HG03558 (cell line): ENCODE data around the gene KLHL26.

Experiments used
- ATAC-seq: cut with Tn5 transposase; IDR thresholded peaks from one replicate; pipeline ENCODE4 v1.9.1; 2021; ENCODE audit warnings: moderate number of reproducible peaks; ENCODE audit not compliant: unreplicated experiment; ENCODE audit errors: extremely low read depth

The KLHL26 gene

DNA sequence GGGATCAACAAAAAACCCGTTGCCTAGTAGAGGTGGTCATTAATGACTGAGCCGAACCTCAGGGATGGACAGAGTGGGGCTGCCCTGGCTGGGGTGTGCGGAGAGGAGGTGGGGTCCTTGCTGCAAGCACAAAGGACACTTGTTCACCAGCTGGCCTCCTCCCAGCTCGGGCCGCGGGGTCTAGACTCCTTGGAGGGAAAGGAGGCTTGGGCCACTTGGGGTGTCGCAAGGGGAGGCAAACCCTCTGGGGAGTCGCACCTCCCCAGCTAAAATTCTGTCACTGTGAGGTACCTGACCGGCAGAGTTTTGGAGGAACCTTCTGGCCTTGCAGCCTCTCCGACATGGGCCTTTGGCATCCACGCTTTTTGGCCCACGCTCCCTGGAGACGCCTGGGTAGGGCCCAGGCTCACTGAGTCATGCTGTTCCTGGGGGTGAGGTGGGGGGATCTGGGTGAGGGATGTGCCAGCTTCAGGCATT lies 8.2 kb downstream of the KLHL26 start:
- no peak for ATAC-seq

DNA sequence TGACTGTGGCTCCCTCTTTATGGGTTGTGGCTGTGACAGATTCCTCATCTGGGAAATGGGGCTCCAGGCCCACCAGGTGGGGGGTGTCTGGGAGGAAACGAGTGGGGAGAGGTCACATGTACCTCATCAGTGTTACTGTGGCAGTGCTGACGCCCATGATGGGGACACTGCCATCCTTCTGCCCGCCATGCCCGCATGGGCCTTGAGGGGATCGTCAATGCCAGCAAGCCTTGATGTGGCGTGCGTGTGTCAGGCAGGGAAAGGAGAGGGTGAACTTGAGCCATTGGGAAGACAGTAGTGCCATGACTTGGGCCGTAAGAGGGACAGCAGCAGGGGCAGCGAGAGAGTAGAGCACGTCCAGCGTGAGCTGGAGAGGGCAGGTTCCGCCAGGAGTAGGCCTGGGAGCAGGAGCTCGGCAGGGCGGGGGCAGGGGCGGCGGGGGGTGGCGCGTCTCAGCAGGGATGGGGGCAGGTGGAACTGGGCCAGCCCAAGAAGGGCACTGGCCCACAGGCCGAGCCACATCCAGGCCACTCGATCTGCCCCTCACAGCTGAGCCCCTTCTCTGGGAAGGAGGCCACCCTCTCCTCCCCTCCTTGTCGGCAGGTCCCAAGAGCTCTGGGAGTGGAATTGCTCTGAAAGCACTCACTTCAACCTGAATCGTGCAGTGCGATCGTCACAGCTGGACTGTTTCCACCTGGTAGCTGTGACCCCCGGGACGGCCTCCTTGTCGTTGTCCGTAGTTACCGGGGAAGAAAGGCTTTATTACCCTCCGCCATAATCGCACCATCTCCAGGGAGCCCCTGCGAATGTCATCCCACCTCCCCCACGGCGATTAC lies 9.9 kb downstream of the KLHL26 start:
- ATAC-seq: no peak

DNA sequence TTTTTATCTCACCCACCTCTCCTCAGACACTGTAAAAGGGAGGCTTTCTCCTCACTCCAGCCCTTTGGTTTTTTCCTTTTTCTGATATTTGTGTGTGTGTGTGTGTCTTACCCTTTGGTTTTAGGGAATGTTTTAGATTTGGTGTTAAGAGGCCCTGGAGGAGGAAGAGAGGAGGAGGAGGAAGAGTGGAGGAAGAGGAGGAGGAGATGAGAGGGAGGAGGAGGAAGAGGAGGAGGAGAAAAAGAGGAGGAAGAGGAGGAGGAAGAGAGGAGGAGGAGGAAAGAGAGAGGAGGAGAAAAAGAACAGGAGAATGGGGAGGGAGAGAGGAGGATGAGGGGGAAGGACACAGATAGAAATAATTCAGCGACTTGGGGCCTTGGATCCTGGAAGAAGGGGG lies 10.5 kb downstream of the KLHL26 start:
- ATAC-seq: no peak

DNA sequence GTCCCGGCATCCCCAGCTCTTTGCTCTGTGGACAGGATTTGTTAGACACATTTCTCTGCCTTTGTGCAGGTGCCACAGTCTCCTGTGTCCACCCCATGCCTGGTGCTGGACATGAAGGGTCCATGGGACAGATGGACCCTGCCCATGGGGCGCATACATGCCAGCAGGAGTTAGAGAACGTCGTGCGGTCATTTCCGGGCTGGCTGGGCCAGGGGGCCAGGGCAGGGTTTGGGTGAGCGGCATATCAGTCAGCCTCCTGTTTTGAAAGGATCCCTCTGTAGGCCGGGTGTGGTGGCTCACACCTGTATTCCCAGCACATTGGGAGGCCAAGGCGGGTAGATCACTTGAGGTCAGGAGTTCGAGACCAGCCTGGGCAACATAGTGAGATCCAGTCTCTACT lies 11.0 kb downstream of the KLHL26 start:
- no peak for ATAC-seq

DNA sequence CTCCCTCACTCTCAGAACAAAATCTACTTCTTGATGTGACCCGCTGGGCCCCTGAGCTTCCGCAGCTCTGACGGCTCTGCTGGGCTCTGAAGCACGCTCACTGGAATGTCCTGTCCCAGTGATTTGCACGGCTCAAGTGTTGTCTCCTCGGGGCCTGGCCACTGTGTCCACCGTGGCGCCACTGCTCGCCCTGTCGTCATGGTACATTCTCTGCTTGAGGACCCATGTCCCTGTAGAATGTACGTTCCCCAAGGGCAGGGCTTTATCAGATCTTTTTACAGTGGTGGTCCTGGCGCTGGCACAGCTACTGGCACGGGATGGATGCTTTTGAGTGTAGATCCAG lies 12.1 kb downstream of the KLHL26 start:
- ATAC-seq: no peak

DNA sequence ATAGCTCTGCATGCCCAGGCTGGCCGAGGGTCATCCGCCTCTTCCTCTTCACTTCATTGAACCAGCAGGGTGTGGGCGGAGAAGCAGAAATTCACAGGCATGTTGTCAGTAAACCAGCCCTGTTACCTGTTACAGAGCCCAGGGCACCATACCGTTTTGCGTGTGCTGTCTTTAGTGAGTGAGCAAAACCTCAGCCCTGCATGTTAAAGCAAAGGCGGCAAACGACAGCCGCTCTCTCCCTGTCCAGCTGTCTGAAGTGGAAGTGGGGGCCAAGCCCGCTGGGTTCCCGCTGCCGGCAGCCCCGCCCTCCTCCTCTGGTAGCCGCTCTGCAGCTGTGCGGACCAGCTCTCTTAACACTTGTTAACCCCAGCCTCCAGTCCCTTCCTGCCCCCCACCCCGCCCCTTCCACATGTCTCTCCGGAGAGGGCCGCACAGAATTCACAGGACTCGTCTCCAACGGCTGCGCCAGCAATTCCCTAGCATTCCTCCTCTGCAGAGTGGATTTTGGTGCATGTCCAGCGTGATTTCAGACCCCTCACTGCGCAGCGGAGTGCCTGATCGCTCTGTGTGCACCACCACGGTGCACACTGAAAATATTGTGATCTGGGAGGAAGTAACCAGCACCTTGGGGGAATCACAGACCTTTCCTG lies 12.7 kb downstream of the KLHL26 start:
- no peak for ATAC-seq

DNA sequence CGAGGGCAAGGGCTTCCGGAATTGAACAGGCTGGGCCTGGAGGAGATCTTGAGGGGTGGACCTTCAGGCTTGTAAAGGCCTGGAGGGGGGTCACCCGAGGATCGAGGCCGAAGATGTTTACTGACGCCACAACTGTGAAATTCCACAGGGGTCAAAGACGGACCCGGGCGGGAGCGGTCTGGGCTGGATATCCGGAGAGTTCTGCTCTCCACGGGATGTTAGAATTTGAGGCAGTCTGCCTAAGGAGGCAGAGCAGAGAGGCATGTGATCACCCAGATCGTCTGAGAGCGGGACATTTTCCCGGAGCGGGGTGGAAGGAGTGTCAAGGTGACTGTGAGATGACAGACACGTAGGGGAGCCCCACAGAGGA lies 13.2 kb downstream of the KLHL26 start:
- no peak for ATAC-seq

DNA sequence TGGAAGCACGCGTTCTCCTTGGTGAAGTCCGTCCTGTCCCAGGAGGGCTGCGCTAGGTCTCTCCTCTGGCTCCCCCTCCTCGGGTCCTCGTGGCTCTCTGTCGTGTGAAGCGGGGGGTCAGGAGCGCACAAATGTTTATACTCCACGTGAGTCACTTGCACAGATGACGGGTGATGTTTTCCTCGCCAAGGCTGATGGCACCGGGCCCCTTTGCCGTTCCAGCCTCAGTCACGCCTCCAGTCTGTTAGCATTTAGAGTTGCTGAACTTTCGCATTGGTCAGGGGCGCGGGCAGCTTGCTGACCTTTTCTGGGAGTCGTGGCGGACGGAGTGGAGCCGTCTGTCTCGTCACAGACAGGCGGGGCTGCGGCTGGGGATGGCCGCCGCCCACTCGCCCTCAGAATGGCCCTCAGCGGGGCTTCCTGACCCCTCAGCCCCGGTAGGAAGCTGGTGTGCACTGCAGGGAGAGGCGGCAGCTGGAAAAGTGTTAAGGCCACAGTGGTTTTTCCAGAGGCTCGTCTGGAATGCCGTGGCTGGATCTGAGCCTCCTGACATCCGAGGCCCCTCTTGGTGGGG lies 13.7 kb downstream of the KLHL26 start:
- ATAC-seq: no peak

DNA sequence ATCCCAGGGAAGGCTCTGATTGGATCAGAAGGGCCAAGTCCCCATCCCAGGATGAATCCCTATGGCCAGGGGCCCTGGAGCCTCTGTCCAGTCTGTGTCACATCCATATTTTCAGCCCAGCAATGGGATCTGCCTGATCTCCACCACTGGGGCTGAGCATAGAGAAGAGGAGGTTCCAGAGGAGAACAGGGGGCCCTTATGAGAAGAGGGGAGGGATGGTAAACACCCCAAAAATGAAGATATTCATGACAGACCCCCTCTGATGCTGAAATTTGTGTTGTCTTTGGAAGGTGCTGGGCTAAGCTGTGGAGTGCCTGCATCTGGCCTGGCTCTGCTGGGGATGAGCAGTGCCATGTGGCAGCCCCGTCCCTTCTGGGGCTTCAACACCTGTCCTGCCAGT lies 14.5 kb downstream of the KLHL26 start:
- ATAC-seq: no peak

DNA sequence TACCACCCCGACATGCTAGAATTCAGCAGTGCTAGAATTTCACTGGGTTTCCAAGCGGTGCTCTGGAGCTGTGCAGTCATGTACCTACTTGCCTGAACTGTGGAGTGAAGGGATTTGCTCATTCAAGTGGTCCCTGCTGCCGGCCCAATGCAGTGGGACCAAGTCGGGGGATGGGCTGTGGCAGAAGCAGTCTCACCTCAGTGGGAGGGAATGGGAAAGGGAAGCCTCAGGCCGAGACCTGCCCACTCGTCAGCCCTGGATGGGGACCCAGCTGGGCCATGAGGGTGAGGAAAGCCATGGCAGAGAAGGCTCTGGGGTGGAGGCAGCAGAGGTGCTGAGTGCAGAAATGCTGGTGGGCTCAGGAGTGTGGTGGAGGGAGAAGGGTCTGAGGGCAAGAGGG lies 14.9 kb downstream of the KLHL26 start:
- ATAC-seq: no peak

DNA sequence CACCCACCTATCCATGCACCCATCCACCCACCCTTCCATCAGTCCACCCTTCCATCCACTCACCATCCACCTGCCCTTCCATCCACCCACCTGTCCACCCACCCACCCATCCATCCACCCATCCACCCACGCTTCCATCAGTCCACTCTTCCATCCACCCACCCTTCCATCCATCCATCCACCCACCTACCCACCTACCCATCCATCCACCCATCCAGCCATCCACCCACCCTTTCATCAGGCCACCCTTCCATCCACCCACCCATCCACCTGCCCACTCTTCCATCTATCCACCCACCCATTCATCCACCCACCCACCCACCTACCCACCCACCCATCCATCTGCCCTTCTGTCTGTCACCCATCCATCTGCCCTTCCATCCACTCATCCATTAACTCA lies 17.0 kb downstream of the KLHL26 start:
- ATAC-seq: no peak

DNA sequence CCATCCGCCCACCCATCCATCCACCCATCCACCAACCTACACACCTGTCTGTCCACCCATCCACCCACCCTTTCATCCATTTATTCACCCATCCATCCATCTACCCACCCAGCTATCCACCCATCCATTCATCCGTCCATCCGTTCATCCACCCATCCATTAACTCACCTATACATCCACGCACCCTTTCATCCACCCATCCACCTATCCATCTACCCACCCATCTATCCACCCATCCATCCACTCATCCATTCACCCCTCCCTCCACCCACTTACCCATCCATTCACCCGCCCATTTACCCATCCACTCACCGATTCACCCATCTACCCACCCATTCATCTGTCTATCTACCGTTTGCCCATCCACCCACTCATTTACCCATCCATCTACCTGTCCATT lies 17.6 kb downstream of the KLHL26 start:
- ATAC-seq: no peak

DNA sequence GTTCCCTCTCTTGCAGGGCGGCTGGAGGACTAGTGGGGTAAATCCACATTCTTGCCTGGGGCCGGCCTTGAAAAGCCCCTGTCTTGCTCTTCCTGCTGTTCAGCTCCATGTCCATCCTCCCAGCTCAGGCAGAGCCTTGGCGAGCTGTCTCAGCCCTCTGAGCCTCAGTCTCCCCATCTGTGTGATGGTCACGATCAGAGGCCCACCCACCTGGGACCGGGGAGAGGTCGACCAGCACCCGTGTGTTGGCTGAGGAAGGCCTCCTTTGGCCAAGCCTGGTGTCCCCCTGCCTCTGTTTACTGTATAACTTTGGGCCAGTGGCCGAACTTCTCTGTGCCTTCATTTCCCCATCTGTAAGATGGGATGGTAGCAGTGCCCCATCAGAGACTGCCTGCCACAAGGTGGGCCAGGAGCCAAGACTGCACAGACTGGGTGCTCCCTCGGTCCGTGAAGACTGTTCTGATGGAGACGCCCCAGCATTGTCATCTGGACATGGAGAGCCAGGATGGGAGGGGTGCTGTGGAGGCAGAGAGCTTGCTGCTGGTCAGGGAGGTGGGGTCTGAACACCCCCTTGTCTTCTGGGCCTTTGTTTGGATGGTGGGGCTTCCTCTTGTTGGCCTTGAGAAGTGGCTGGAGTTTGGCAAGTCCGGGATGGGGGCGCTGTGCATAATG lies 18.5 kb downstream of the KLHL26 start:
- no peak for ATAC-seq

DNA sequence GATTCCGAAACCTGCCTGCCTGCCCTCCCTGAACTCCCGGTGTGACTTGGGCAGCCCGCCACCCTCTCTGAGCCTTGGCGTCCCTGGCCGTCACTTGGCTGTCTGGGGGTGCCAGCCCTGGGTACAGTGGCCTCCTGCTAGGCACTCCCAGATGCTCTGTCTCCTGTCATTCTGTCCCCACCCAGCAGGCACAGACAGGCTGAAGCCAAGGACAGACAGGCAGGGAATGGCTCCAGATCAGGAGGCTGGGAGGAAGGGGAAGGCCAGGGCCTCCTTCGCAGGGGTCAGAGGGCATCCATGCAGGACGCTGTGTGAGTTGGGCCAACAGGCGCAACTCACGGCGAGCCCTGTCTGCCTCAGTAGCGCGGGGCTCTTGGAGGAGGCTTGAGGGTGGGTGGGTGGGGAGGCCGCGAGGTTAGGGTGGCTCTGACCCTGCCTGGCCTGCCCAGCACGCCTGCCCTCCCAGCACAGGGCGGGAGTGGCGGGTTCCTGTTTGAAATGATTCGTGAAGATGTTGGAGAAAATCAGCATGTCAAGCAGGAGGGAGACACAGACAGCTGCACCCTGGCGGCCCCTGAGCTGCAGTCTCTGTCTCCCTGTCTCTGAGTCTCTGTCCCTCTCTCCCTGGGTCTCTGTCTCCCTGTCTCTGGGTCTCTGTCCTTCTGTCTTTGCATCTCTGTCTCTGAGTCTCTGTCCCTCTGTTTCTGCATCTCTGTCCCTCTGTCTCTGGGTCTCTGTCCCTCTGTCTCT lies 19.7 kb downstream of the KLHL26 start:
- ATAC-seq: no peak

DNA sequence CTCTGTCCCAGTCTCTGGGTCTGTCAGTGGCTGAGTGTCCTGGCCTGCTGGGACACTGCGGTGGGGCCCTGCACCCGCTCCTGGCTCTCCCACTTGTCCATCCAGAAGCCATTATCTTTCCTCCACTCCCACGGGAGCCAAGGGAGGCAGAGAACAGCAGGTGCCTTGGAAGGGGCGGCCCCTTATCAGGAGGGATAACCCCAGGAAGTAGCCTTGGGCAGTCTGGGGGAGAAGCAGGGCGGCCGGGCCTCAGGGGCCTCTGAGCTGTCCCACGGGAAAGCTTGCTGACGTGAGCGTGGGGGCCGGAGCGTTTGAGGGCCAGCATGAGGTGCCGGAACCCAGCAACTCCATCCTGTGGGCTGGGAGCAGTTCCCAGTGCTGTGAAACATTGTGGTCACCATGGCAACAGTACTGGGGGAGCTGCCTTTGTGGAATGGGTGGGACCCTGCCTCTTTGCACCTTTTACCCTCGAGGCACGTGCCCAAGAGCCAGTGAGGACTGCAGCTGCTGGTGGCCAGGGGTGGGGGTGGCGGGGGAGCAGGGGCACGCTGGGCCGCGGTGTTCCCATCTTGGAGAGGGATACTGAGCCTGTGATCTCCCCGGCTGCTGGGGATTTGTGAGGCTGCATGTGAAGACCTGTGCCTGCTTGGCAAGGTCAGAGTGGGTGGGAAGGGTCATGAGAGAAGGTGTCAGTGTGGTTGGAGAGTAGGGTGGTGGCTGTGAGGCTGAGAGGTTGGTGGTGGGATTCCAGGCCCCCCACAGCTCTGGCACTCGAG lies 20.9 kb downstream of the KLHL26 start:
- ATAC-seq: no peak

DNA sequence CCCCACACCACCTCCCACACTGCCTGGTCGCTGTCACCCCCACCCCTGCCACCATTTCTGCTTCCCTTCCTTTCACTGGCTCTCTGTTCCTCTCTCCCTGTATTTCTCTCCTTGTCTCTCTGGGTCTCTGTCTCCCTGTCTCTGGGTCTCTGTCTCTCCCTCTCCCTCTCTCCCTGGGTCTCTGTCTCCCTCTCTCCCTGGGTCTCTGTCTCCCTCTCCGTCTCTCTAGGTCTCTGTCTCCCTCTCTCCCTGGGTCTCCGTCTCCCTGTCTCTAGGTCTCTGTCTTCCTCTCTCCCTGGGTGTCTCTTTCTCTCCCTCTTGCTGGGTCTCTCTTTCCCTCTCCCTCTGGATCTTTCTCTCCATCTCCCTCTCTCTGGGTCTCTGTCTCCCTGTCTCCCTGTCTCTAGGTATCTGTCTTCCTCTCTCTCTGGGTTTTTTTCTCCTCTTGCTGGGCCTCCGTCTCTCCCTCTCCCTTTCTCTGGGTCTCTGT lies 21.6 kb downstream of the KLHL26 start:
- no peak for ATAC-seq

DNA sequence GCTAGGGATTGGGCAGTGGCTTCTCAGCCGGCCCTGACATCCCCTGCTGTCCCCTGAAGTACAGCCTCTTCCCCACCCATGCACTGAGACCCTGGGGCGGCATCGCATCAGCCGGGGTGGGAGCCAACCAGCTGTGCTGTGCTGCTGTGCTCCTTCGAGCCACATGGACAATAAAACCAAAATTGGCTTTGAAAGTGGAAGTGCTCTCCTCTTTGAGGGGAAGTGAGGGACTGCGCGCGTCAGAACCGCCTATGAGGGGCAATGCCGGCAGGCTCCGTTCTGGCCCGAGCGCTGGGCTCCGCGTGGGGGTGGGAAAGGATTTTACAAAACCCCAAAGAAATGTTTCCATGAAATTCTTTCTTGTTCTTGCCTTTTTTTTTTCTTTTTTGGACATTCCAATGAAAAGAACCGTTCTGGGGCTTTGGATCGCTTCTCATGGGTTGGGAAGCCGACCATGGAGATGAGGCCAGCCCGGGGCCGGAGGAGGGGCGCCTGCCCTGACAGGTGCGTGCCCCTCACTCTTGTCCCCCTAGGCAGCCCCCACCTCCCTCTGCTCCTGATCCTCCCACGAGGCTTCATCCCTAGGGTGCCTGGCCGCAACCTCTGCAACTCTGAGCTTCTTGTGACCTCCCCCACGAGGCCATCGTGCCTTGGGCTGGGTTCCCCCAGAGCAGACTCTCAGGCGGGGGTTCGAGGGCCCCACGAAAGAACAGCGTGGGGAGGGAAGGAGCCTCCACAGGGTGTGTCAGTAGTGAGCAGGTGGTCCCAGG lies 22.6 kb downstream of the KLHL26 start:
- no peak for ATAC-seq

DNA sequence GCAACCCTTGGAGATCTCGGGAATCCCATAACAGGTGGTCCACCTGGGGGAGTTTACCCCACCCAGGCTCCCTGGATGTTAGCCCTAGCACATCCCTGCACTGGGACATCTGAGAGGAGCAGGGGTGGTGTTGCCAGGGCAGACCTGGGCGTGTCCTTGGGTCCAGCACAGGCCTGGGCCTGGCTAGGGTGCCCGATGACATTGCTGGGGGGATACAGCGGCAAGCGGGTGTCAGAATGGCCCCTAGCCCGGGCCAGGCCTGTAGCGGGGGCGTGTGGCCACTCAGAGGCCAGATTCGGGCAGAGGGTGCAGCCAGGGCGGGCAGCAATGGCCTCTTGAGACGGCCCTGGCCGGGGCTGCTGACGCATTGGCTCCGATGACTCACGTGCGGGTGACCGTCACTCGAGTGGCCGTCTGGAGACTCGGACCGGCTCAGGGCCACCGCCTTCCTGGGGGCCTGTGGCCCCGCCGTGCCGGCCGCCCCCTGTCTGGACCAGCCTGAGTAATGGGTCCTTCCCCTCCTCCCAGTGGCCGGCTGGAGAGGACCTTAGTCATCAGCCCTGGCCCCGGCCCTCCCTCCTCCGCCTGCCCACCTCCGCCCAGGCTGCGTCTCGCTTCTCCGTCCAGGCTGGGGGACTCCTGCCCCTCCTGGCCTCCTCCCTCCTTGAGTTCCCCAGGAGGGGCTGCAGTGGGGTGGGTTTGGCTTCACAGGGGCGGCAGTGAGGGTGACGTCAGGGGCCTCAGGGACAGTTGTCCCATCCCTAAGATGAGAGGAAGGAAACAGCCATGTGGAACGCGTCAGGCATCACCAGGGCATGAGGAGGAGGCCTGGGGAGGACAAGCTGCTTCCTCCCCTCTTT lies 23.5 kb downstream of the KLHL26 start:
- ATAC-seq: no peak
